Smooth muscle cell (in vitro differentiated cells): ENCODE results near the gene THSD7A. TPM values are rescaled to one million over a fixed set of nuclear protein-coding genes. Genes with fewer than 3 reads are reported as not detected.

ENCODE experiments used
- DNase-seq: peaks from one replicate; lab custom pipeline; 2025; ENCODE audit not compliant: unreplicated experiment; lab: John Stamatoyannopoulos, UW
- H2AFZ ChIP-seq: fragments of 200-600 bp; sonication (generic); 2 replicates; pipeline ENCODE4 v1.6.0; 2016; ENCODE audit warnings: antibody characterized with exemption, low read depth, mild to moderate bottlenecking
- H3F3A ChIP-seq: fragments of 200-600 bp; sonication (generic); 2 replicates; pipeline ENCODE4 v1.6.0; 2017; ENCODE audit warnings: antibody characterized with exemption, low read depth
- H3K27ac ChIP-seq: fragments of 200-600 bp; sonication (generic); 2 replicates; pipeline ENCODE4 v1.5.1; 2016; ENCODE audit warnings: low read depth, mild to moderate bottlenecking
- H3K27me3 ChIP-seq: fragments of 200-600 bp; sonication (generic); 2 replicates; pipeline ENCODE4 v1.6.1; 2016; ENCODE audit warnings: low read depth, mild to moderate bottlenecking
- H3K36me3 ChIP-seq: fragments of 200-600 bp; sonication (generic); 2 replicates; pipeline ENCODE4 v1.5.1; 2016; ENCODE audit warnings: low read depth
- H3K4me1 ChIP-seq: fragments of 200-600 bp; sonication (generic); 2 replicates; pipeline ENCODE4 v1.5.1; 2016; ENCODE audit warnings: low read depth
- H3K4me2 ChIP-seq: fragments of 200-600 bp; sonication (generic); 2 replicates; pipeline ENCODE4 v1.6.0; 2016; ENCODE audit warnings: mild to moderate bottlenecking
- H3K4me3 ChIP-seq: fragments of 200-600 bp; sonication (generic); 2 replicates; pipeline ENCODE4 v1.5.1; 2016; ENCODE audit warnings: mild to moderate bottlenecking
- H3K79me2 ChIP-seq: fragments of 200-600 bp; sonication (generic); 2 replicates; pipeline ENCODE4 v1.6.0; 2016; ENCODE audit warnings: low read depth, mild to moderate bottlenecking
- H3K9ac ChIP-seq: fragments of 200-600 bp; sonication (generic); 2 replicates; pipeline ENCODE4 v1.6.0; 2016; ENCODE audit warnings: low read depth
- H3K9me3 ChIP-seq: fragments of 200-600 bp; sonication (generic); replicated peaks from 2 replicates; pipeline ENCODE4 v1.5.1; 2016; ENCODE audit warnings: low read depth
- H4K20me1 ChIP-seq: fragments of 200-600 bp; sonication (generic); 2 replicates; pipeline ENCODE4 v1.6.0; 2016; ENCODE audit warnings: low read depth
- CTCF ChIP-seq: fragments of 200-600 bp; sonication (generic); IDR thresholded peaks from 2 replicates; pipeline ENCODE4 v1.5.1; 2017; ENCODE audit warnings: borderline replicate concordance, mild to moderate bottlenecking, antibody characterized with exemption; ENCODE audit not compliant: insufficient read depth, poor library complexity, severe bottlenecking
- WGBS: methylation state at CpG from one replicate; pipeline ENCODE4 v1.1.7; 2016; ENCODE audit warnings: low lambda C conversion rate; 5-methylcytosine and 5-hydroxymethylcytosine counted together
- polyA plus RNA-seq: library from polyadenylated mRNA; unstranded; fragments of >200 nt; fragmentation: Nextera tagmentation; extraction: Ambion mirVana; gene quantifications from 2 replicates; pipeline ENCODE4 v1.2.1, GENCODE V29; 2016
- total RNA-seq: library from RNA; depleted of rRNA; stranded (reverse); fragments of >200 nt; gene quantifications from 2 replicates; pipeline ENCODE4 v1.2.3, GENCODE V29; 2014

The THSD7A gene
- total and polyA plus RNA-seq, 2 experiments from 2014 or later: 1.7 to 2.7 TPM

GRCh38 chr7:11613292-11613930 is 218.6 kb downstream of the THSD7A start:
- Histone ChIP-seq H4K20me1 (no peaks in the 10 kb centered on the region), H3K4me1 (no peaks in the 10 kb centered on the region), H3K79me2 (no peaks in the 10 kb centered on the region), H3K9ac (no peak overlapping the region), H3F3A (no peaks in the 10 kb centered on the region), H2AFZ (no peak overlapping the region), H3K4me2 (no peak overlapping the region), H3K4me3 (no peak overlapping the region), H3K9me3 (no peaks in the 10 kb centered on the region), H3K27me3 (no peaks in the 10 kb centered on the region), H3K36me3 (no peaks in the 10 kb centered on the region), H3K27ac (no peak overlapping the region)
- DNase-seq: no peak
- TF ChIP-seq CTCF: no peak
- 80% methylated on average over 5 of the region's 5 CpGs for WGBS

GRCh38 chr7:11612737-11613136 is 219.3 kb downstream of the THSD7A start:
- Histone ChIP-seq H3K9ac (no peak overlapping the region), H3K4me2 (no peak overlapping the region), H3K27ac (no peak overlapping the region), H2AFZ (no peak overlapping the region), H4K20me1 (no peaks in the 10 kb centered on the region), H3K36me3 (no peaks in the 10 kb centered on the region), H3K27me3 (no peaks in the 10 kb centered on the region), H3K4me1 (no peaks in the 10 kb centered on the region), H3K9me3 (no peaks in the 10 kb centered on the region), H3K79me2 (no peaks in the 10 kb centered on the region), H3F3A (no peaks in the 10 kb centered on the region), H3K4me3 (no peak overlapping the region)
- DNase-seq: no peak
- 85% methylated on average over 1 of the region's 1 CpG for WGBS
- TF ChIP-seq CTCF: no peak

- H3K36me3 ChIP-seq: no peaks in the 10 kb centered on the region
- WGBS: 16% methylated on average over 2 of the region's 2 CpGs
- H3K4me2 ChIP-seq: peak overlapping the region; percentile 23
- H4K20me1 ChIP-seq: no peaks in the 10 kb centered on the region
- H3K4me1 ChIP-seq: no peaks in the 10 kb centered on the region
- no peaks in the 10 kb centered on the region for H3F3A ChIP-seq
- no peak overlapping the region for H3K4me3 ChIP-seq
- H3K79me2 ChIP-seq: no peaks in the 10 kb centered on the region
- H2AFZ ChIP-seq: peak overlapping the region; percentile 70
- no peaks in the 10 kb centered on the region for H3K27me3 ChIP-seq
- no peaks in the 10 kb centered on the region for H3K9me3 ChIP-seq
- DNase-seq: no peak
- H3K9ac ChIP-seq: no peak overlapping the region
- H3K27ac ChIP-seq: no peak overlapping the region
- TF ChIP-seq CTCF: no peak
These were observed 222.8 kb downstream of the THSD7A start for GRCh38 chr7:11609096-11609670.

GRCh38 chr7:11607686-11608085 is 224.3 kb downstream of the THSD7A start:
- Histone ChIP-seq H4K20me1 (no peaks in the 10 kb centered on the region), H3K27ac (no peak overlapping the region), H3K4me2 (no peak overlapping the region), H2AFZ (no peak overlapping the region), H3K4me1 (no peaks in the 10 kb centered on the region), H3K4me3 (no peak overlapping the region), H3F3A (no peaks in the 10 kb centered on the region), H3K27me3 (no peaks in the 10 kb centered on the region), H3K36me3 (no peaks in the 10 kb centered on the region), H3K9ac (no peak overlapping the region), H3K79me2 (no peaks in the 10 kb centered on the region), H3K9me3 (no peaks in the 10 kb centered on the region)
- TF ChIP-seq CTCF: no peak
- no peak for DNase-seq
- 51% methylated on average over 2 of the region's 2 CpGs for WGBS
